Measurements from ENCODE around the gene ZBTB1.

- TF ChIP-seq CTCF (IDR thresholded peaks at IDR 0.05; ENCODE audit: extremely low read depth in 1 of 2, insufficient read depth in 1 of 2, low read depth in 1 of 2, low read length in 2 of 2) (no peak), MAX (IDR thresholded peaks at IDR 0.05; ENCODE audit: insufficient read depth, insufficient read length) (no peak), EZH2 (IDR thresholded peaks at IDR 0.05; ENCODE audit: borderline replicate concordance, low read depth, low read length, severe bottlenecking) (no peak), POLR2A (IDR thresholded peaks at IDR 0.05; ENCODE audit: low read depth, low read length) (no peak), POLR2AphosphoS5 (IDR thresholded peaks at IDR 0.05; ENCODE audit: insufficient read depth, low read depth, low read length) (no peak), JUN (IDR thresholded peaks at IDR 0.05; ENCODE audit: borderline replicate concordance, insufficient read depth, insufficient read length, low read depth) (no peak), MYC (IDR thresholded peaks at IDR 0.05; ENCODE audit: low read depth, low read length) (no peak), FOS (IDR thresholded peaks at IDR 0.05; ENCODE audit: borderline replicate concordance, insufficient read depth, low read length) (no peak), GATA2 (IDR thresholded peaks at IDR 0.05; ENCODE audit: insufficient read depth, insufficient read length, low read depth, low read length) (no peak)
Measured at GRCh38 chr14:64549016-64549415, 44.4 kb downstream of the ZBTB1 start.
